Measurements from ENCODE around the gene ECHDC3.

DNA sequence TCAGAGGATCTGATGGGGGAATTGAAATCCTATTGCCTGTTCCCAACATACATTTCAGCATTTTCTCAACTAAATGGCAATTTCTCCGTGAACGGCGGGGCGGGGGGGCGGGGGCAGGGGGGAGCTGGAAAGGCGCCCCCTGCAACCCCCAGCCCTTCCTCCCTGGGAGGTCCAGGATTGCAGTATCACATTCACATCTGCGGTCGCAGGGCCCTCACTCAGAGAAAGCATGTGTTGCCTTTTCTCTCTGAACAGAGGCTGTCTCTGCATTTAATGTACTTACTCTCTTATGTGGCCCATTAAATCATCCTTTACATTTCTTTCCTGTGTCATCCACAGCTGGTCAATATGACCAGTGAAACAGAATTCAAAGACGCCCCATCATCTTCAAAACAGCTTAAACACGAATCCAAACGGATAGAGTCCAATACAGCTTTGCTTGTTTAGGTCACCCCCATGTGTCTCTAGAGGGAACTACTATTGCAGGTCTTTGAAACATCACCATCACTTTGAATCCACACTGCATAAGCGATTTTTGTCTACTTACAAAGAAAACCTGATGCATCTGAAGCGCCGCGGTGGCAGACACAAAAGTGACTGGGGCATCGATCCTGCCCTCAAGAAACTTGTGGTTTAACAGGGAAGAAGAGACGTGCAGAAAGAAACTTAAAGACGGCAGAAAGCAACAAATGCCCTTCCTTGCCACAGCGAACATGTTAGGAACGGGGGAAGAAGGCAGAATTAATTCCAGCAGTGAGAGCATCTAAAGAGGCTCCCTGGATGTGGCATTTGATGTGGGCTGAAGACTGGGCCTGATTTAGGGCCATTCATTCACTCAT lies 17.0 kb upstream of the ECHDC3 start:
- no peak for TF ChIP-seq POLR2A (IDR thresholded peaks at IDR 0.05)
- TF ChIP-seq, protein P1, sequence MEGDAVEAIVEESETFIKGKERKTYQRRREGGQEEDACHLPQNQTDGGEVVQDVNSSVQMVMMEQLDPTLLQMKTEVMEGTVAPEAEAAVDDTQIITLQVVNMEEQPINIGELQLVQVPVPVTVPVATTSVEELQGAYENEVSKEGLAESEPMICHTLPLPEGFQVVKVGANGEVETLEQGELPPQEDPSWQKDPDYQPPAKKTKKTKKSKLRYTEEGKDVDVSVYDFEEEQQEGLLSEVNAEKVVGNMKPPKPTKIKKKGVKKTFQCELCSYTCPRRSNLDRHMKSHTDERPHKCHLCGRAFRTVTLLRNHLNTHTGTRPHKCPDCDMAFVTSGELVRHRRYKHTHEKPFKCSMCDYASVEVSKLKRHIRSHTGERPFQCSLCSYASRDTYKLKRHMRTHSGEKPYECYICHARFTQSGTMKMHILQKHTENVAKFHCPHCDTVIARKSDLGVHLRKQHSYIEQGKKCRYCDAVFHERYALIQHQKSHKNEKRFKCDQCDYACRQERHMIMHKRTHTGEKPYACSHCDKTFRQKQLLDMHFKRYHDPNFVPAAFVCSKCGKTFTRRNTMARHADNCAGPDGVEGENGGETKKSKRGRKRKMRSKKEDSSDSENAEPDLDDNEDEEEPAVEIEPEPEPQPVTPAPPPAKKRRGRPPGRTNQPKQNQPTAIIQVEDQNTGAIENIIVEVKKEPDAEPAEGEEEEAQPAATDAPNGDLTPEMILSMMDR (IDR thresholded peaks at IDR 0.05) = peak in 1 of 3 donors; percentile 36

All from lower leg skin (tissue), 3 donors.